GM23338 (cell line): ENCODE data around the gene PKNOX2. TPM values are rescaled to one million over a fixed set of nuclear protein-coding genes. Genes with fewer than 3 reads are reported as not detected.

Experiments used
- ATAC-seq: fragments of 200-7000 bp; cut with Tn5 transposase; 3 replicates; pipeline ENCODE4 v1.9.1; 2020
- DNase-seq: peaks from one replicate; pipeline ENCODE4 v3.0.0-alpha.2; 2015; ENCODE audit warnings: low spot score
- H2AFZ ChIP-seq: fragments of 200-600 bp; sonication (generic); 2 replicates; pipeline ENCODE4 v1.8.0; 2016; ENCODE audit warnings: antibody characterized with exemption, mild to moderate bottlenecking, moderate library complexity
- H3F3A ChIP-seq: fragments of 200-600 bp; sonication (generic); replicated peaks from 2 replicates; pipeline ENCODE4 v1.8.0; 2017; ENCODE audit warnings: antibody characterized with exemption, mixed run types, low read depth
- H3K27ac ChIP-seq: fragments of 200-600 bp; sonication (generic); 2 replicates; pipeline ENCODE4 v1.6.1; 2016; ENCODE audit warnings: low read depth
- H3K27me3 ChIP-seq: fragments of 200-600 bp; sonication (generic); 2 replicates; pipeline ENCODE4 v1.8.0; 2016; ENCODE audit warnings: mild to moderate bottlenecking, mixed run types, moderate library complexity; ENCODE audit not compliant: insufficient read depth
- H3K36me3 ChIP-seq: fragments of 200-600 bp; sonication (generic); 2 replicates; pipeline ENCODE4 v1.8.0; 2016; ENCODE audit warnings: mild to moderate bottlenecking; ENCODE audit not compliant: insufficient read depth
- H3K4me1 ChIP-seq: fragments of 200-600 bp; sonication (generic); 2 replicates; pipeline ENCODE4 v1.8.0; 2016; ENCODE audit warnings: mild to moderate bottlenecking, moderate library complexity; ENCODE audit not compliant: insufficient read depth
- H3K4me2 ChIP-seq: fragments of 200-600 bp; sonication (generic); 2 replicates; pipeline ENCODE4 v1.7.1; 2017; ENCODE audit warnings: mixed run types
- H3K4me3 ChIP-seq: fragments of 200-600 bp; sonication (generic); 2 replicates; pipeline ENCODE4 v1.6.1; 2016; ENCODE audit warnings: mixed run types
- H3K79me2 ChIP-seq: fragments of 200-600 bp; sonication (generic); replicated peaks from 2 replicates; pipeline ENCODE4 v1.8.0; 2017; ENCODE audit warnings: mild to moderate bottlenecking; ENCODE audit not compliant: insufficient read depth
- H3K9me2 ChIP-seq: fragments of 200-600 bp; sonication (generic); 2 replicates; pipeline ENCODE4 v1.8.0; 2017; ENCODE audit not compliant: insufficient read depth
- H4K20me1 ChIP-seq: fragments of 200-600 bp; sonication (generic); replicated peaks from 2 replicates; pipeline ENCODE4 v1.8.0; 2017; ENCODE audit warnings: mild to moderate bottlenecking; ENCODE audit not compliant: insufficient read depth
- H3K27ac Mint-ChIP-seq: 2 replicates; pipeline ENCODE4 v1.8.0; 2020; ENCODE audit warnings: inconsistent platforms, mild to moderate bottlenecking, moderate library complexity, mixed read lengths
- H3K27me3 Mint-ChIP-seq: 3 replicates; pipeline ENCODE4 v1.8.0; 2022; ENCODE audit warnings: low read depth, mild to moderate bottlenecking, moderate library complexity, mixed read lengths, inconsistent platforms; ENCODE audit not compliant: insufficient read depth, poor library complexity
- H3K36me3 Mint-ChIP-seq: 3 replicates; pipeline ENCODE4 v1.8.0; 2021; ENCODE audit warnings: low read depth, mild to moderate bottlenecking, inconsistent platforms, moderate library complexity, mixed read lengths
- H3K4me1 Mint-ChIP-seq: 3 replicates; pipeline ENCODE4 v1.8.0; 2020; ENCODE audit warnings: mild to moderate bottlenecking, inconsistent platforms, mixed read lengths
- H3K4me3 Mint-ChIP-seq: 3 replicates; pipeline ENCODE4 v1.8.0; 2021; ENCODE audit warnings: moderate library complexity, mild to moderate bottlenecking, inconsistent platforms, mixed read lengths
- H3K9me3 Mint-ChIP-seq: 3 replicates; pipeline ENCODE4 v1.8.0; 2020; ENCODE audit warnings: moderate library complexity, mild to moderate bottlenecking, inconsistent platforms, mixed read lengths
- CREB1 ChIP-seq: fragments of 250-450 bp; sonication (Bioruptor Pico); IDR thresholded peaks from 2 replicates; pipeline ENCODE4 v1.5.0; 2020; ENCODE audit warnings: low read depth, mild to moderate bottlenecking, moderate library complexity
- CTCF ChIP-seq, 2 experiments: fragments of 200-600 bp in 1 of 2; sonication (generic) in 1 of 2; conservative IDR thresholded peaks; 2 replicates each; pipeline versions ENCODE4 v1.5.1 to v1.6.1; 2016 to 2017; ENCODE audit warnings: antibody characterized with exemption in 2 of 2, low read depth in 2 of 2, mild to moderate bottlenecking in 2 of 2, moderate library complexity in 1 of 2
- ETS1 ChIP-seq: IDR thresholded peaks from 2 replicates; pipeline ENCODE4 v1.6.1; 2016; ENCODE audit warnings: antibody characterized with exemption
- EZH2 ChIP-seq: fragments of 200-600 bp; sonication (generic); IDR thresholded peaks from one replicate; pipeline ENCODE4 v1.8.0; 2017; ENCODE audit warnings: antibody characterized with exemption, mild to moderate bottlenecking, low read depth; ENCODE audit not compliant: unreplicated experiment
- EZH2phosphoT487 ChIP-seq: fragments of 200-600 bp; sonication (generic); IDR thresholded peaks from one replicate; pipeline ENCODE4 v1.8.1; 2018; ENCODE audit warnings: antibody characterized with exemption; ENCODE audit not compliant: unreplicated experiment
- JUNB ChIP-seq: IDR thresholded peaks from one replicate; pipeline ENCODE4 v1.6.1; 2016; ENCODE audit warnings: antibody characterized with exemption; ENCODE audit not compliant: unreplicated experiment
- NANOG ChIP-seq: IDR thresholded peaks from 2 replicates; pipeline ENCODE4 v1.6.1; 2016; ENCODE audit warnings: antibody characterized with exemption, borderline replicate concordance
- POLR2AphosphoS5 ChIP-seq: IDR thresholded peaks from 2 replicates; pipeline ENCODE4 v1.6.1; 2016; ENCODE audit warnings: antibody characterized with exemption, low read depth
- REST ChIP-seq: IDR thresholded peaks from one replicate; pipeline ENCODE4 v1.6.1; 2018; ENCODE audit warnings: antibody characterized with exemption; ENCODE audit not compliant: unreplicated experiment
- STAT1 ChIP-seq: IDR thresholded peaks from one replicate; pipeline ENCODE4 v1.6.1; 2016; ENCODE audit warnings: antibody characterized with exemption; ENCODE audit not compliant: unreplicated experiment
- ZNF114 ChIP-seq: fragments of 250-450 bp; sonication (Bioruptor Pico); IDR thresholded peaks from 2 replicates; pipeline ENCODE4 v1.5.0; 2020; ENCODE audit warnings: mild to moderate bottlenecking, moderate library complexity
- ZNF331 ChIP-seq: fragments of 250-450 bp; sonication (Bioruptor Pico); IDR thresholded peaks from 2 replicates; pipeline ENCODE4 v1.5.0; 2020; ENCODE audit warnings: low read depth, mild to moderate bottlenecking, moderate library complexity
- ZNF462 ChIP-seq: fragments of 250-450 bp; sonication (Bioruptor Pico); IDR thresholded peaks from 2 replicates; pipeline ENCODE4 v1.5.0; 2020; ENCODE audit warnings: mild to moderate bottlenecking, moderate library complexity
- polyA plus RNA-seq: library from polyadenylated mRNA; unstranded; fragments of >200 nt; fragmentation: Nextera tagmentation; extraction: Ambion mirVana; gene quantifications from 2 replicates; pipeline ENCODE4 v1.2.1, GENCODE V29; 2016
- total RNA-seq: library from RNA; depleted of rRNA; stranded (reverse); fragments of >200 nt; shearing (Covaris generic); gene quantifications from 2 replicates; pipeline ENCODE4 v1.2.3, GENCODE V29; 2014

PKNOX2 gene
- total and polyA plus RNA-seq, 2 experiments from 2014 or later: 0.42 to 0.83 TPM

- Histone ChIP-seq H3K36me3 (no peaks in the 10 kb centered on the region), H2AFZ (no peak overlapping the region), H3F3A (no peaks in the 10 kb centered on the region), H3K27ac (no peak overlapping the region), H3K4me1 (no peaks in the 10 kb centered on the region), H3K9me2 (no peaks in the 10 kb centered on the region), H3K4me2 (no peak overlapping the region), H3K27me3 (no peaks in the 10 kb centered on the region), H3K4me3 (no peak overlapping the region), H4K20me1 (no peaks in the 10 kb centered on the region), H3K79me2 (no peaks in the 10 kb centered on the region)
- Mint-ChIP-seq H3K27ac (no peak overlapping the region), H3K36me3 (no peaks in the 10 kb centered on the region), H3K9me3 (no peaks in the 10 kb centered on the region), H3K4me3 (no peak overlapping the region), H3K27me3 (peaks cover 13% of the 10 kb centered on the region), H3K4me1 (peaks cover 14% of the 10 kb centered on the region)
- DNase-seq: no peak
- no peak for ATAC-seq
- TF ChIP-seq POLR2AphosphoS5 (no peak), CREB1 (CRISPR knock-in tag) (no peak), EZH2 (no peak), EZH2phosphoT487 (no peak), ZNF462 (CRISPR knock-in tag) (no peak), JUNB (no peak), STAT1 (no peak), CTCF (conservative IDR thresholded peaks at IDR 0.05; ENCODE audit: low read depth in 2 of 2) (no peak), ZNF331 (CRISPR knock-in tag) (no peak), ETS1 (no peak), REST (no peak), ZNF114 (CRISPR knock-in tag) (no peak), NANOG (no peak)
Measured at GRCh38 chr11:125251956-125252355, 87.4 kb downstream of the PKNOX2 start.
